Stimulated activated CD8-positive, alpha-beta memory T cell treated with anti-CD3 and anti-CD28 coated beads, Interleukin-4, amount 100 ng/mL, for 1 hour (primary cell): Measurements from ENCODE around the gene SLC13A3.

Experiments
- DNase-seq, 2 donors: peaks; one replicate each; pipeline ENCODE4 v3.0.0-alpha.2; 2020; ENCODE audit warnings: low read depth in 2 of 2, low spot score in 1 of 2

SLC13A3 gene

DNA sequence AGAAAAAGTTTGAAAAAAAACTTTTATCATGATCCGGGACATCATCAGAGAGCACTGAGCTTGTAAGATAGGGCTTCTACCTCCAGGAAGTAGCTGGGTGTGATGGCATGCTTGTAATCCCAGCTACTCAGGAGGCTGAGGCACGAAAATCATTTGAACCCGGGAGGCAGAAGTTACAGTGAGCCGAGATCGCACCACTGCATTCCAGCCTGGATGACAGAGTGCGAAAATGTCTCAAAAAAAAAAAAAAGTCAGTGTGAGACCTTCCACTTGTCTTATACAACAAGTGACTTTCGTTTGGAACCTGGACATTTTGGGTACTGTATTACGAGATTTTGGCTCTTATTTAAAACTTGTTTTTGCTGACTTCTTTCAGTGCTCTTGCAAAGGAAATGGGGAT lies 5.9 kb upstream of the SLC13A3 start:
- no peak for DNase-seq

DNA sequence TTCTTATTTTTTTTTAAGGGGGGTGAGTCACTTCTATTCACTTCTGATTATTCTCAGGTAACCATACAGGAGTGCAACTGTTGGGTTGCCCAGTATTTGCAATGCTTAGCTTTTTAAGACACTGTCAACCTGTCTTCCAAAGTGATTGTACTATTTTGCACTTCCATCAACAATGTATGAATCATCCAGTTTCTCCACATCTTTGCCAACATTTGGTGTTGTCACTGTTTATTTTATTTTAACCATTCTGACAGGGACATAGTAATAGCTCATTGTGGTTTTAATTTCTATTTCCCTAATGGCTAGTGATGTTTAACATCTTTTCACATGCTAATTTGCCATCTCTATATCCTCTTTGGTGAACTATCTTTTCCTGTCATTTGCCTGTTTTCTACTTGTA lies 1.4 kb upstream of the SLC13A3 start:
- DNase-seq = no peak

DNA sequence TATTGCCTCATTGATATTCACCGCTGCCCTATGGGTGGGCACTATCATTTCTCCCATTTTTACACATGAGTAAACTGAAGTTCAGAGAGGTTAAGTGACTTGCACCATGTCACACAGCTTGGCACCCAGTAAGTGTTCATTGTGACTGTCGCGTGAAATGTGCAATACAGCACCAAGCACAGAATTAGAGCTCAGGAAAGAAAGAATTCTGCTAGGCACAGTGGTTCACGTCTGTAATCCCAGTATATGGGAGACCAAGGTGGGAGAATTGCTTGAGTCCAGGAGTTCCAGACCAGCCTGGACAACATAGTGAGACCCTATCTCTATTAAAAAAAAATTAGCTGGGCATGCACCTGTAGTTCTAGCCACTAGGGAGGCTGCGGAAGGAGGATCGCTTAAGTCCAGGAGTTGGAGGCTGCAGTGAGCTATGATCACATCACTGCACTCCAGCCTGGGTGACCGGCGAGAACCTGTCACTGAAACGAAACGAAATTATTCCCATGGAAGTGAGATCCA lies 626 bp downstream of the SLC13A3 start:
- no peak for DNase-seq

DNA sequence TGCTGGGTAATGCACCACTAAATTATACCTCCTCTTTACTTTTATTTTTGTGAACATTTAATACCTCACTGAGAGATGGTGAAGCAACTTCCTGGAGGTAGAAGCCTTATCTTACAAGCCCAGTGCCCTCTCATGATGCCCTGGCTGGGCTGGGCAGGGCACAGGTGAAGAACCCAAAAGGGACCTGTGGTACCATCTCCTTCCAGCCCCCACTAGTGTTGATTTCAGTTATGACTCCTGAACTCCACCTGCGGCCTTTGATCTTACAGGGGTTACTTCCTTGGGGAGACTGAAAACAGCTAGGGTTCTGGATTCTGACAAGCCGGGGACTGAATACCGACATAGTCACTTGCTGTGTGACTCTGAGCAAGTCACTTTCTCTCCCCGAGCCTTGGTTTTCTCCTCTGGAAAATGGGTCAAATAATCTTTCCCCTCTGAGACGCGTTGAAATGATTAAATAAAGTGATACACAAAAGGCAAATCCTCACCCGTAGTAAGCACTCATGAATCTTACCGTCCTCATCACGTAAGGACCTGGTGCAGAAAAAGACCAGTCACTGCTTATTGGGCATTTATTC lies 1.2 kb downstream of the SLC13A3 start:
- DNase-seq = no peak

DNA sequence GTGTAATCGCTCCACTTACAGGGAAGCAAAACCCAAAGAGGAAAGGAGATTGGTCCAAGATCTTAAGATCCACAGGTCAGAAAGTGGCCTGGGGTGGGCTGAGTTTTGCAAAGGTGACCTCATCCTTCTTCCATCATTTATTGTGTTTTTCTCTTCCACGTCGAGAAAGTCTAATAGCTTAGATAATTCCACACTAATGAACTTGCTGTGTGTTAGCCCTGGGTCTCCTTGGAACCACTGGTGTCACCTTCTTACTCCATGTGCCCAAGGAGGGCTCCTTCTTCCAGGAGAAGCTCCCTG lies 1.7 kb downstream of the SLC13A3 start:
- DNase-seq = no peak

DNA sequence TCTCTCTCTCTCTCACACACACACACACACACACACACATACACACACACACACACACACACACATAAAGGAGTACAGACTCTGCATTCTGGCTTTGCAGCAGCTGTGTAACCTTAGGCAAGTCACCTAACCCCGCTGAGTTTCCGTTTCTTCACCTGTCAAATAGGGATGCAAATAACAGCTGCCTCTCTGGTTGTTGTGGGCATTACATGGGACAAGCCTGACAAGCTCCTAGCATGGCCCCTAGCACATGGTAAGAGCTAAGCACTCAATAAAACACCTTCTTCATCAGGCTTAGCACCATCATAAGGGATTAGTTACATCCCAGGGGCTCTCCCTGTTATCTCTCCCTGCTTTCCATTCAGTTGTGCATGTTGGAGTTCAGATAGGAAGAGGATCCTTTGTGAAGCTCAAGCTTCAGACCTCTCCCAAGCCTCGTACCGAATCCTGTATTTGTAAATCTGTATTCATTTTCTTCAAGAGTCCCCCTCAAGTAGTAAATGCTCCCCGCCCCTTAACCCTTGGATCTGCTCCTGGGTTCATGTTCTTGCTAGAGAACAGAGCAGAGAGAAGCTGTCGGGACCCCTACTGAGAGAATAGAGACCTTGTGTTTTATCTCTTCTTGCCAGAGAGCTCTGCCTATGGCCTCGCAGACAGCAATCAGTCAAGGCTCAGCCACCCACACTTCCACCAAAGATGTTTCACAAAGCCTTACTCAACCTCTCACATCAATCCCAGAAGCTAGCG lies 2.2 kb downstream of the SLC13A3 start:
- no peak for DNase-seq

DNA sequence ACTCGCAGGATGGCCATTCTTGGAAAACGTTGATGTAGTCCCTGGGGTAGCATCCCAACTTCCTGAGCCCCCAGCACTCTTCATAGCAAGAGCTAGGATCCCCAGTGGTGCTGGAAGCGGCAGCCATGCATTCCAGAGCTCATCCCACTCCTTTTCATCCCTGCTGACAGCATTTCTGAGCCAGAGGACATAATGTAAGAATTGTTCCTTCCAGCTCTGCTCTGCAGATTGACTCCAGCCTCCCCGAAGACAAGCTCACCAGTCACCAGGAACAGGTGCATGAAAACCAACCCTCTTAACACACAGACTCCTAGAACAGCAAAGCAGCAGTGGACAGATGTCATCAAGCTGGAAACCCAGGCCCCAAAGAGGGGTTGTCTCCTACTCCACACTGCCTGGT lies 3.8 kb downstream of the SLC13A3 start:
- DNase-seq = no peak

DNA sequence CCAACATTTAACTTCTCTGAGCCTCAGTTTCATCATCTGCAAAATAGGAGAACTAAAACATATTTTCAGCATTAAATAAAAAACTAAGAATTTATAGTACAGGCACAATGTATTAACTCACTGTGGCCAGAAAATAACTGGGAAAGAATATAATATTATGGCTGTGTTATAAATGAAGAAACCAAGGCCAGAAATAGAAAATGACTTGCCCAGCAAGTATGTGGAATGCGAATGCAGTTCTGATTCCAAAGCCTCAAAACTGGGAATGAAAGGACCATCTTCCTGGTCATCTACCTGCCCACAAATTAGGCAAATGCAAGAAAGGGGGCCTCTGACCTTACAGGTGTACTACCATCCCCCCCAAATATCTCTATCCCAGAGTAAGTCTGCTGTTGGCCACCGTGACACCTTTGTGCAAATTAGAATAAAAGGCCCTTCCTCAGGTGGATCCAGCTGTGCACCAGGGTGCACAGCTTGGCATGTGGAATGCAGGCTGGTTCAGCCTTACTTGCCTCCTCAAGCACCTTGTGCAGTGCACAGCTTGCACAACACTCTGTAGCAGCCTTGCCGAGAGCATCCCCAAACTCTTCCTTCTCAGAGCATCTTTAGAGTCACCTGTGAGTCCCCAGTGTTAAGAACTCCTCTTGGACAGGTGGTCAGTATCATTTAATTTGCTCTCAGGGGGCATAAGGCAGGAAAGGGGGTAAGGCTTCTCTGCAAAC lies 4.4 kb downstream of the SLC13A3 start:
- no peak for DNase-seq

DNA sequence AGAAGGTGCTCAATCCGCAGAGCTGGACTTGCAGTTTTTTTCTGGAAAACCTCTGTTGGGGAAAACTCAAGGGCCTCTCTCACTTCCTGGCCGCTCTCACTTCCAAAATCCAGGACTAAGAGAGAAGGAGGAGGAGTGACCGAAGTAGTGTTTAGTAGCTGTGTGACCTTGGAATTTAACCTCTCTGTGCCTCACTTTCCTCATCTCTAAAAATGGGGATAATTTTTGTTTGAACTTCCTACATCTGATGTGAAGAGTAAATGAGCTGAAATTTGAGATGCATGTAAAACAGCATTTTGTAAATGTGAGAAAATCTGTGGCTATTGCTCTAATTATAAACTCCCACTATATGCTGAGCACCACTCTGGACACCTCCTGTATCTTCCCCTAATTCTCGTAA lies 5.1 kb downstream of the SLC13A3 start:
- no peak for DNase-seq

DNA sequence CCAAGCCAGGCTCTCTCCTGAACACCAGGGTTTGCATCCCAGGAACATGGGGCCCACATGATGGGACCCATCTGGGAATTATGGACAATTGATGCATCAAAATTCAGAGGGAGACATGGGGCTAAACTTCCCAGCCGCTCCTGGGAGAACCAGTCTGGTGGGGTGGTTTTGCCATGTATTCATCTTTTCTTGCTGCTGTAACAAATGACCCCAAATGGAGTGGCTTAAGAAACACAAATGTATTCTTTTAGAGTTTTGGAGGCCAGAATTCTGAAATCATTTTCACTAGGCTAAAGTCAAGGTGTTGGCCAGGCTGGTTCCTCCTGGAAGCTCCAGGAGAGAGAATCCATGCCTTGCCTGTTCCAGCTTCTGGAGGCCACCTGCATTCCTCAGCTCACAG lies 6.5 kb downstream of the SLC13A3 start:
- DNase-seq = no peak

DNA sequence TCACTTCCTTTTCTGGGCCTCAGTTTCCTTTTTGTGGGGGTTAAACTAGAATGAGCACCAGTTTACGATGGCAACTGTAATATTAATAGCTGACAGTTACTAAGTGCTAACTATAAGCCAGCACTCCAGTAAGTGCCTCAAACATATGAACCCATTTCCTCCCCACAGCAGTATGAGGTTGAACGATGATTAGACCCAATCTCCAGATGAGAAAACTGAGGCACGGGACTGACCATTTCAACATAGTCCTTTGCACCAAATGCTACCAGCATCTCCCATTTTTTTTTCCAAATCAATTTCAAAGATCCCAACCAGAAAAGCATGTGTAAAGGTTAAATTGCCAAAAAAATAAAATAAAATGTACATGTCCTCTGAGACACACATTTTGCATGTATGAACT lies 7.1 kb downstream of the SLC13A3 start:
- no peak for DNase-seq

DNA sequence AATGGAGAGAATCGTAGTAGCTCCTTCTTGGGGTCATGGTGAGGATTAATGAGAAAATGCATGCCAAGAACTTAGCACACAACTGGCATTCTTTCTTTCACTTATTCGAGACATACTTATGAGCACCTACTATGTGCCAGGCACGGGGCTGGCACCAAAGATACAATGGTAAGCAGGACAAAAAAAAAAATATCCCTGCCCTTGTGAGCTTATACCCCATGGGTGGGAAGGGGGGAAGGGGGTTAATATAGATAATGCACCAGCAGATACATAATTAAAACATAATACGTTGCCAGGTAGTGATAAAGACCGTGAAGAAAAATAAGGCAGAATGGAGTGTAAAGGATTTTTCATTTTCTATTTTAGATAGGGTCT lies 8.3 kb downstream of the SLC13A3 start:
- DNase-seq = no peak

DNA sequence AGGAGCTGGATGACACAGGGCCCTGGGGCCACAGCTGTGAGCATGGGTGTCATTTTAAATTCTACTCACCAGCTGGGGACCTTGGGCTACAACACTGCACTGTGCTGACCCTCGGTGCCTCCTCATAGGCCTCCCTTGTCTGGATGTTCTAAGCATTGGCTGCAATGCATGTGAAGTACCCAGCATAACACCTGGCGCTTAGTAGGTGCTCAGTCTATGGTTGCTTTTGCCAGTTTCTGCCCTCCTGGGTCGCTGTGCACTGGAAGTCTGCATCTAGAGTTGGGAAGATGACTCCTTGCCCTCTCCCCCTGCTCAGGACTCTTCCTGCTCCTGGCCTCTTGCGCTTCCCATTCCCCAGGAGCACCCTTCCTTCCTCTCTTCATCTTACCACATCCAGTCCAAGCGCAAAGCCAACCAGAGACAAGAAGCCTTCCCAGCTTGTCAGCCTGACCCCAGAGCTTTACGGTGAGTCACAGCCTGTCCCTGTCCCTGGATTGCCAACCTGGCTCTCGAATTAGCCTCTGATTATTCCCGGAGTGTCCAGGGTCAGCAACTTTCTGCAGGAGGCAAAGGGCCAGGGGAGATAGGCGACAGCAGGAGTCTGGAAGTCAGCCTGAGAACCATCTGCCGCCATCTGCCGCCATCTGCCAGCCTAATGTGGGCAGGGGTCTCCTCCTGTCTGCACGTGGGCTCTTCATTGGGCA lies 8.8 kb downstream of the SLC13A3 start:
- no peak for DNase-seq

DNA sequence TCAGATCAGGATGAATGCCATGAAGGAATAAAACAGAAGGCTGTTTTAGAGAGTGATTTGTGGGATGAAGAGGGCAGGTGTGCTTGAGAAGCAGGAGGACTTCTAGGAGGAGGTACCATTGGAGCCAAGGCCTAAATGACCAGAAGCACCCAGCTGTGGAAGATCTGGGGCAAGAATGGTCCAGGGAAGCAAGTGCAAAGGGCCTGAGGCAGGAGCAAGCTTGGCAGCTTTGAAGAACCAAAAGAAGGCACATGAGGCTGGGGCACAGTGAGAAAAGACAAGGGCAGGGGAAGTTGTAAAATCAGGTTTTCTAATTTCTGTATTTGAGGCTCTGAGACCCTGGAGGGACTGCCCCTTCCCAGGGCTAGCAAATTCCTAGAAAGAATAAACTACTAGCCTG lies 9.8 kb downstream of the SLC13A3 start:
- no peak for DNase-seq

DNA sequence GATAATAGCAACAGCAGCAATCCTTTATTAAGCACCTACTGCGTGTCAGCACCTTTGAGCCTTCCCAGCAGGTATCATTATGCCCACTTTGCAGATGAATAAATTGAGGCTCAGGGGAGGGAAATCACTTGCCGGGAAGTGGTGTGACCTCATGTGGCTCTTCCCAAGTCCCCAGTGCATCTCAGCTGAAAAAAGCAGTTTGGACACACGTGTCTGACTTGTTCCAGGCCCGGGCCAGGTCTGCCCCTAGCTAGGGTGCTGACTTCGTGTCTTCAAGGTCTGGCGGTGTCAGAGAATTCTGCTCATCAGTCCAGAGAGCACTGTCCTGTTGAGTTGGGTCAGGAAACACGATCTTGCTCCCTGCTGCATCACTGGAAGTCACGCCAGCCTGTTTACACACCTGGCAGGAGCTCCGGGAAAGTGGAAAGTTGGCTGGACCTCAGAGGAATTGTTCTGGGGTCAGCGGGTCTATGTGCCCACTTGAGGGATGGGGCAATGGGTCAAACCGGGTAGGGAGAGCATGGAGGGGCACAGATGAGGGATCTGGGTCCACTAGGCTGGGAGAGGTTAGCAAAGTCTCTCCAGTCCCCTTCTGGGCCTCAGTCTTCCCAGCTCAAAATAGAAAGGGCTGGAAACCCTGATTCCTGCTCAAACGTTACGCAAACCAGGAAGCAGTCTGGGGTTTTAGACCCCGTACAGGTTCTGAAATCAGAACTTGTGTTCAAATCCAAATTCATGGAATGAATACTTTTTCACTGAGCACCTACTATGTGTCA lies 10.5 kb downstream of the SLC13A3 start:
- DNase-seq = no peak

DNA sequence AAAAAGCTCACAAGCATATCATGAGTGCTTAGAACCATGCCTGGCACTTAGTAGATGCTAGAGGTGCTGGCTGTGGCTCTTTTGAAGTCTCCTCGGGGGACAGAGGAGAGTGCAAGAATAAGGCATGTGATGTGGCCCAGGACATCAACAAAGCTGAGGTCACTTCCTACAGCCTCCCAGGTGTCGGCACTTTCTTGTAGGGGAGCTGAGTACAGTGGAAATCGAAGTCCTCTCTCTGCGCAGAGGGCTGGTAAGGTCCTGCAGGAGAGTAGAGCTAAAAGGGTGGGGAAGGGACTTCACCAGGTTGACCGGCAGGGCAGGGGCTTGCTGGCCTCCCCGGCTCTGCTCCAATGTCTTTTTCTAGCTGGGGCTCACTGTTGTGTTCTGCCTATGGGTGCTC lies 11.2 kb downstream of the SLC13A3 start:
- no peak for DNase-seq

DNA sequence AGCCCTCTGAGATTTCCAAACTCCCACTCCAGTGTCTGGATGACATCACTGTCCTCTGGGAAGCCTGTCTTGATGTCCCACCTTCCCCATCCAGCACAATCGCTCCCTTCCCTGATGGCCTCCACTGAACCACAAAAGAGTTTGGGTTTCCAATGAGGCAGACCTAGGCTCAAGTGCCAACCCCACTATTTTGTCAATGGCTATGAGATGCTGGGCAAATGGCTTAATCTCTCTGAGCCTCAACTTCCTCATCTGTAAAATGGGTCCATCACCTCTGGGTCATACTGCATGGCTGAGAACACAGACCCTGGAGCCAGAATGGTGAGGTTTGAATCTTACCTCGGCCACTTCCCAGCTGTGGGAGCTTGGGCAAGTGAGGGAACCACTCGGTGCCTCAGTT lies 11.7 kb downstream of the SLC13A3 start:
- no peak for DNase-seq

DNA sequence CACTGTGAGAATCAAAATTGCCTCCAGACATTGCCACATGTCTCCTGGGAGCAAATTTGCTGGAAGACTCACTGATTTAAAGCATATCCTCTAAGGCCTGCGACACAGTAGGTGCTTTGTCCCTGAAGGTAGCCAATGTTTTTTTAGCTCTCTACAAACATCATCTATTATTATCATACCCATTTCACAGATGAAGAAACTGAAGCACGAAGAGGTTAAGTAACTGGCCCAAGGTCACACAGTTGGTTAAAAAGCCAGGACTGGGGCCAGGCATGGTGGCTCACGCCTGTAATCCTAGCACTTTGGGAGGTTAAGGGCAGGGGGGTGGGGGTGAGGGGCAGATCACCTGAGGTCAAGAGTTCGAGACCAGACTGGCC lies 12.4 kb downstream of the SLC13A3 start:
- DNase-seq = no peak

DNA sequence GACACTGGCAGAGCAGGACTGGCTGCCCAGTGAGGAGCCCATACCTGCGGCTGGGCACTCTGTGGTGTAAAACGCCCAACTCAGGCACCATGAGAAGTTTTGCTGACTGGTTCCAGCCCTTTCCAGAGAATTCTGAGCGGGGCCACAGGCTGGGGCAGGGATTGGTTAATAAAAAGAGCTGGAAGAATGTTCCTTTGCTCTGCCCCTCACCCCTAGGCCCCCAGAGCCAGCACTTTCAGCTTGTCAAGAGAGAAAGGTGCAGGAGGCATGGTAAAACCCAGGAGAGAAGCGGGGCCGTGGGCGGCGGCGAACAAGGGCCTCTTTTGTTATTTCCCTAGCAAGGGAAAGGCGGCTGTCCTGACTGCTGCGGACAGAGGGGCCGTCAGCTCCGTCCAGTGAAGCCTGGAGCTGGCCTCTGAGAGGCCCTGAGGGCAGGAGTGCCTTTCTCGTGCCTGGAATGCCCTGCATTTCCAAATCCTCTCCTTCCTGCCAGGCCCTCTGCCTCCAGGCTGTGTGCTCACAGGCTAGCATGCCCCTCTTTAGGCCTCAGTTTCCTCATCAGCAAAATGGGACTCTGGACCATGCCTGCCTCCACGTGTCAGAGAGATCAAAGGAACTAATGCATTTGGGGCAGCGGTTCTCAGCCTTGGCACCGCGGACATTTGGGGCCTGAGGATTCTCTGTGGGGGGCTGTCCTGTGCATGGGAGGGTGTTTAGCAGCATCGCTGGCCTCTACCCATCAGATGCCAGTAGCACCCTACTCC lies 12.9 kb downstream of the SLC13A3 start:
- no peak for DNase-seq

DNA sequence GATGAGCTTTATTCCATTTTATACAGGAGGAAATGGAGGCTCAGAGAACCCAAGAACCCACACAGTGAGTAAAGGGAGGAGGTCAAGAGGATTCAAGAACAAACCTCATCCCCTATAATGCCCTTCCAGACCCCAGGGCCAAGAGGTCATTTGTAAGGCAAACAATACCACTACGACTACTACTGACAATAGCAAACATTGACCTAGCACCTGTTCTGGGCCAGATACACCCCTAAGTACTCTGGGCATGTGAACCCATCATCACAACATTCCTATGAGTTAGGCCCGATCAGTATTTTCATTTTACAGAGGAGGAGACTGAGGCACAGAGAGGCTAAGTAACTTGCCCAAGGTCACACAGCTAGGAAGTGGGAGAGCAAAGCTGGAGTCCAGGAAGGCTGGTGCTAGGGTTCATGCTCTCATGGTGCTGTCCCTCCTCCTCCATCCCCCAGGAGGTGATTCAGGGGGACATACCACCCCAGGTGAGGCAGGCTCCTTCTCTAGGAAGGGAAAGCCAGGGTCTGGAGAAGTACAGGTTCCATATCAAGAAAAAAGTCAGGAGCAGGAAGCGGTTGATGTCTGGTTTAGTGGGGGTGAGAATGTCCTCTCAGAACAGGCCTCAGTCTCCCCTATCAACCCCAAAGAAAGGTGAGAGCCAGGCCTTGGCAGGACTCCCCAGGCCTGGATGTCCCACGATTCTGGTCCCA lies 13.7 kb downstream of the SLC13A3 start:
- no peak for DNase-seq
